ENCODE measurements around the gene SND1.

The SND1 gene

GRCh38 chr7:127894588-127894987 is 242.6 kb downstream of the SND1 start:
- no peak for TF ChIP-seq CTCF (IDR thresholded peaks at IDR 0.05)
- H3K4me3 ChIP-seq = no peak overlapping the region
- H3K27ac ChIP-seq = no peak overlapping the region
- no peak for DNase-seq (ENCODE audit: low spot score)

DNA sequence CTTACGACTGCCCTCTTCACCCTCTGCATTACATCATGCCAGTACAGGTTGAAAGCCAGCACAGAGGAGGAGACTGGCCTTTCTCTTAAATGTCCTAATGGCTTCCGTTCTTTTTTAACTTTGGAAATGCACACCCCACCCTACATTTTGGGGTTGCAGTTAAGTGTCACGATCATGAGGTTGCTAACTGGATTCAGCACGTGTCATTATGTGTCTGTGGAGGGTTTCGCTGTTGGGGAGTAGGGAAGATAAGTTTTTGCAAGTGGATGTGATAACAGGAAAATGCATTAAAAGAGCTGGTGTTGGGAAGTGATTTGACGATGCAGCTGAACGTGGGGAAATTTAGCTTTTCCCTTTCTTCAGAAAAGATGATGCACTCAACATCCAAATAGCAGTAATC is 243.4 kb downstream of the SND1 start:
- H3K4me3 ChIP-seq = no peak overlapping the region
- DNase-seq (ENCODE audit: low spot score) = no peak
- no peak overlapping the region for H3K27ac ChIP-seq
- TF ChIP-seq CTCF (IDR thresholded peaks at IDR 0.05) = no peak

GRCh38 chr7:127895814-127896280 is 243.9 kb downstream of the SND1 start:
- Histone ChIP-seq H3K4me3 (no peak overlapping the region), H3K27ac (no peak overlapping the region)
- no peak for DNase-seq (ENCODE audit: low spot score)
- TF ChIP-seq CTCF (IDR thresholded peaks at IDR 0.05) = no peak

DNA sequence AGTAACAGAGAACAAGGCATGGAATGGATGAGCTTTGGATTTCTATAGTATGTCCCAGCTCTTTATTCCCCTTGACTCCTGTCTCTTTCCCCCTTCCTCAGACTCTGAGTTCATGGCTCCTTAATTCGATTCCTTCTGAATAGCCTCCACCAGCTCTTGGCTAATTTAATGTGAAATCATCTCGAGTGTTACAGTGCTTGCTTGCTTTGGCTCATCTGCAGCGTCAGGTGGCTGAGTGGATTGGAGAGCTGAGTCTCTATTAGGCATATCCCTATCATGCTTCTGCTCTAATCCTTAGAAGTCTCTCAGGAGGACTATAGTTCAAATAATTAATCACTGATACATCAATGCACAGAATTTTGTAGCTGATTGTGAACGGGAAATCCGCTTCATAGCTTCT is 244.7 kb downstream of the SND1 start:
- Histone ChIP-seq H3K27ac (no peak overlapping the region), H3K4me3 (no peak overlapping the region)
- DNase-seq (ENCODE audit: low spot score) = no peak
- TF ChIP-seq CTCF (IDR thresholded peaks at IDR 0.05) = no peak

GRCh38 chr7:127897704-127898454 is 245.9 kb downstream of the SND1 start:
- Histone ChIP-seq H3K27ac (no peak overlapping the region), H3K4me3 (no peak overlapping the region)
- DNase-seq (ENCODE audit: low spot score) = no peak
- no peak for TF ChIP-seq CTCF (IDR thresholded peaks at IDR 0.05)

DNA sequence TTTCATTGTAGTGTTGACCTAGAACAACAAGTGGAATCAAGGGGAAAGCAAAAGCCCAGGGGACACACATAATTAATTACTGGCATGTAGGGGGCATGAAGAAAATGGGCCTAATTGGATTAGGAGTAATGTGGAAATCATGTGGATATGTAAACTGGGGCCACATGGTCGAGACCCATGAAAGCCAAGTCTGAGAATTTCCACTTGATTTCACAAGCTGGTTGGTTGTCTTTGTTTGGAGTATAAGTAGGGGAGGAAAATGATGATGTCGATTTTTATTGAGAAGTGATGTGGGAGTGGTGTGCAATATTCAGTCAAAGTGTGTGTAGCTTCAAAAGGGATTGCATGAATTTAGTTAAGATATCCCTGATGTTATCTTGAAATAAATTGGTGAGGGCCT is 247.4 kb downstream of the SND1 start:
- no peak for DNase-seq (ENCODE audit: low spot score)
- H3K27ac ChIP-seq = no peak overlapping the region
- no peak for TF ChIP-seq CTCF (IDR thresholded peaks at IDR 0.05)
- H3K4me3 ChIP-seq = no peak overlapping the region

GRCh38 chr7:127900141-127900540 is 248.1 kb downstream of the SND1 start:
- no peak overlapping the region for H3K27ac ChIP-seq
- TF ChIP-seq CTCF (IDR thresholded peaks at IDR 0.05) = no peak
- no peak for DNase-seq (ENCODE audit: low spot score)

More at GRCh38 chr7:127900141-127900540, 248.1 kb downstream of the SND1 start:
- no peak overlapping the region for H3K4me3 ChIP-seq
